HG03095 (cell line): ENCODE results near the gene TGFBR2.

ENCODE experiments used
- ATAC-seq: cut with Tn5 transposase; IDR thresholded peaks from one replicate; pipeline ENCODE4 v1.9.1; 2021; ENCODE audit warnings: moderate library complexity; ENCODE audit not compliant: unreplicated experiment

The TGFBR2 gene

GRCh38 chr3:30708472-30708871 lies 102.1 kb downstream of the TGFBR2 start:
- no peak for ATAC-seq

DNA sequence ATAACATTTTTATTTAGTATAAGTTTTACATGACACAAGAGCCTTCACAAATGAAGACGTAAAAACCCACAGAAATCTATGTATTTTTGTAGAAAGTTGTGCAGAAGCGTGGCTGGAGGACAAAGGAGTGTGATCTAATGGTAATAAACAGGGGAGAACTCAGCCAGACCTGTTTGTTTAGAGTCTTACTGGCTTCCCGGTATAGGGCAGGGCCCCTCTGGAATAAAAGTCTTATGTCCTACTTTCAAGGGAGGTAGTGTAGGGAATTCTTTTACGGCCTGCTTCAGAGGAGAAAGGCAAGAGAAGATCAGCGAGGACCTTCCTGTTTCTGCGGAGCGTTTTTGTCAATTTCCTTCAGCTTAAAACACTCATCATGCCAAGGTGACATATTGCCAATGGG lies 103.6 kb downstream of the TGFBR2 start:
- ATAC-seq, result no peak

DNA sequence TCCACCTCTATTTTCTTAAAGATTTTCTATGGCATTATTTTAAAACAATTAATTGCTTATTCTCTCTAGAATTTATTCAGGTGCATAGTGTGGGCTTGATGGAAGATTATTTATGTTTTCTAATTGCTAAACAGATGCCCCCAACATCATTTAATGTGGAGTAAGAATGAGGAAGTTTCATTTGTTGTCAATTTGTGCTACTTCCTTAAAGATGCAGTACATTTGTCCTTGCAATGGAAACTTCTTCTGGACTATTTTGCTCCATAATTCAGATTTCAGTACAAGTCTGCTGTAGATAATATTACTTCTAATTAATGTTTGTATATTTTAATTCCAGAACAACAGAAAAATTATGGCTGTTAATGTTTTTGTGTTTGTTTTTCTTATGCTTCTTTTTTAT lies 104.8 kb downstream of the TGFBR2 start:
- no peak for ATAC-seq

- no peak for ATAC-seq
Observed at GRCh38 chr3:30711867-30712266, 105.5 kb downstream of the TGFBR2 start.

DNA sequence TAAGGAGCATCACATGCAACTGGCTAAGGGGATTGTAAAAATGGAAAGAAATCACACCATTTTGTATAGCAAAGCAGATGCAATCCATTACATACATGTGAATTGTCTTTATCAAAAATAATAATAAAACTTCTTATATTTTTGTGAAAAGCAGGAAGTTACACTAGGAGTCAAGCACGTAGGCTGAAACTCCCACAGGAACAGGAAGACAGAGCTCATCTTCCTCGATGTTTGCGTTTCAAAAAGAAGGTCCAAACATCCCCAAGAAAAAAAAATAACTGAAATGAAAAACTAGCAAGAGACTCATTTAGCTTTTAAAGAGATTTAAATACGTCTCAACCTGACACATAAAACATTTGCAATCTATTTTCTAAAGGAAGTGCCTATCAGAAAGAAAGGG lies 106.6 kb downstream of the TGFBR2 start:
- ATAC-seq, result no peak

DNA sequence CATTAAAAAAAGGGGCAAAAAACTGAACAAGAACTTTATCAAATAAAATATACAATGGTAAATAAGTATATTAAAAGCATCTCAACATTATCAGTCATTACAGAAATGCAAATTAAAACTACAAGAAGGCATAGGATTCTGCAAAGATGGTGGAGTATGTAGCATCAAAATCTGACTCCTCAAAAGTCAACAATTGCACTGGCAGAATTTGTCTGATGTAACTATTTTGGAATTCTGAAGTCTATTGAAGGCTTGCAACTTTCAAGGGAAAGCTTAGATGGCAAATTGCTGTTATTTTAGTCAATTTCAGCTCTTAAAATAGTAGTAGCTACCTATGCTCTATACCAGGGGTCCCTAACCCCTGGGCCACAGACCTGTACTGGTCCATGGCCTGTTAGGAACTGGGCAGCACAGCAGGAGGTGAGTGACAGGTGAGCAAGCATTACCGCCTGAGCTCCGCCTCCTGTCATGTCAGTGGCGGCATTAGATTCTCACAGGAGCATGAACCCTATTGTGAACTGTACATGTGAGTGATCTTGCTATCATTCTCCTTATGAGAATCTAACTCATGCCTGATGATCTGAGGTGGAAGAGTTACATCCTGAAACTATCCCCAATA lies 107.6 kb downstream of the TGFBR2 start:
- ATAC-seq, result no peak

- ATAC-seq, result no peak
Observed at GRCh38 chr3:30719536-30719935, 113.1 kb downstream of the TGFBR2 start.

DNA sequence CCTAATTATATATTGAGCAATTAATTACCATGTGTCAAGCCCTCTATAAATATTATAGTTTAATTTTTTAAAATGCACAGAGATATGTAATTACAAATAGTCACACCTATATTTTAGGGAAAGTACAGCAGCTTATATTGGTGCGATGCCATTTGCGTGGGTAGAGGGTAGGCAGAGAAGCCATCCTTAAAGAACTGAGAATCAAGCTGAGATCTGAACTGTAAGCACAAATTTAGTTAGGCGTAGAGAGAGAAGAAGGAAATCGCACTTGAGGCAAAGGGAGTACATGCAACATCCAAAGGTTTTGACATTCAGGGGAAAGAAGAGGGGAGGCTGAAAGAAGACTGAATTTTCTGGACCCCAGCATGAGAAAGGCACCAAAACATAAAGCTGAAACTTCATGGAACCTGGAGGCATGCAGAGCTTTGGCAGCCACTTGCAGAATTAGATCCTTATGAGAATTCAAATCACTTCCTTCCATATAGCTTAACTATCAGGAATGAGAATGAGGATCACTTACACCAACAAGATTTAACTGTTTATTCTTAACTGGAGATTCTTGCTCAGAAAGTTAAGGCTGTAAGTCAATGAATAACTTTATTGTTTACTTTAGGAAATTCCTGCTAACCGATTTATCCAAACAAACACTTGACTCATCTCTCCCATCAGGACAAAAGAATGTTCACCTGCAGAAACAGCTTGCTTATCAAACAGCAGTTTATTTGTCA lies 114.3 kb downstream of the TGFBR2 start:
- no peak for ATAC-seq

DNA sequence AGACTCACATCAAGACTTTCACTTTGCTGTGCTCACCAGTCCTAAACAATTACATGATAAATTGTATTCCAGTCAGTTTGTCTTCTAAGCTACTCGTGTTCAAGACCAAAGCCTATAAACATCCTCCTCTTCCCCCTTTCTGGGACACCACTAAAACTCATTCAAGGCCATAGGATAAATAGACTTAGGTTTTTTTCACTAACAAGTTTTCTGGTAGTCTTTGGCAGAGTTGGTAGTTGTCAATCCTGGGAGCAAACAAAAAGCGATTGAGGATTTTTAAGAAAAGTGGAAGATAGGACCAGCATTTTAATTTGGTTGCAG lies 114.9 kb downstream of the TGFBR2 start:
- no peak for ATAC-seq

GRCh38 chr3:30723211-30723610 lies 116.8 kb downstream of the TGFBR2 start:
- ATAC-seq, result no peak

- no peak for ATAC-seq
Observed at GRCh38 chr3:30724863-30725262, 118.5 kb downstream of the TGFBR2 start.

DNA sequence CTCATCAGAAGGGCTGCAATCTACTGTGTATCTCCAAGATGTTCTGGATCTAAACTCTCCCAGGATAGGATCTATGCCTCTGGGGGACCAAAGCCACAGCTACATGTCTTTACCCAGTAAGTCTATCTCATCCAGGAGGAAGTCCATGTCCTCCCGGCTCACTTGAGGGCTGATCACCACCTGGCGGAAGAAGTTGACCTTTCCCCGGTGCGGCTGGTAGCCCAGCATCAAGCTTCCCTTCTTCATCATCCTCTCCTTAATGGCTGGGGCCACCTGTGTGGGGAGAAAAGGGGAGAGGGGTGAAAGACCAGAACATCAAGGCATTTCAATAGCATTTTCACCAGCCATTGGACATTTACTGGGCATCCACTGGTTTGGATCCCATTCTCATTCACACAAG lies 121.7 kb downstream of the TGFBR2 start:
- no peak for ATAC-seq

DNA sequence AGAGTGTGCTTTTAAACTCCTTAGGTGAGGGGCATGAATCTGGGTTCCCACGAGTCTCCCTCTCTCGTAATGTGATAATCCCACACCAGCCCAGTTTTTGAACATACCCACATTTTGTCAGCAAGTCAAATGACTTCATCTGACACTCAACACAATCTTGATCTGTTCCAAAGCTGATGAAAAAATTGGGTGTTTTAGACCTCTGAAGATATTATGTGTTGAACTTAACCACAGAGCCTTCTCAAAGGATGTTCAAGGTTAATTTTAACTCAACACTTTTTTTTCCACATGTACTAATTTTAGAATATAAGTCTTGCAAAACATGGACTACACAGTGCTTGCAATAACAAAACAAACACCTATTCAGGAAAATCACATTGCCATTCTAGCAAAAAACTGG lies 123.1 kb downstream of the TGFBR2 start:
- ATAC-seq, result no peak

DNA sequence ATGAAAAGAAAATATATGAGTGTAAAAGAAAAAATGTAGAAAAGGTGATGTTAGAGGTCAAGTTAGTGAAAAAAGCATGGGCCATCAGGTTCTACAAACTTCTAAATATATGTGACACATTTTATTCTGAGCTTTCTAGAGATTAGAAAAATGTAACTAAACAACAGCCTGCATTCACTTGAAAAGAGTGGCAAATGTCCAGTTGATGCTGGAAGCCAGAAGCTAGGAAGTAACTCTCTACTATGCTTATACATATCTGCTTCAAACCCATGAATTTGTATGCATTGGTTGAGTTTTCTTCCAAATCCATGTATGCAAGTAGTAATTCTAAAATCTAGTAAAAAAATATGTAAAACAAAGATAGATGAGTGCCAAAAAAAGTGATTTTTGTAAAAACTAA lies 123.5 kb downstream of the TGFBR2 start:
- no peak for ATAC-seq

DNA sequence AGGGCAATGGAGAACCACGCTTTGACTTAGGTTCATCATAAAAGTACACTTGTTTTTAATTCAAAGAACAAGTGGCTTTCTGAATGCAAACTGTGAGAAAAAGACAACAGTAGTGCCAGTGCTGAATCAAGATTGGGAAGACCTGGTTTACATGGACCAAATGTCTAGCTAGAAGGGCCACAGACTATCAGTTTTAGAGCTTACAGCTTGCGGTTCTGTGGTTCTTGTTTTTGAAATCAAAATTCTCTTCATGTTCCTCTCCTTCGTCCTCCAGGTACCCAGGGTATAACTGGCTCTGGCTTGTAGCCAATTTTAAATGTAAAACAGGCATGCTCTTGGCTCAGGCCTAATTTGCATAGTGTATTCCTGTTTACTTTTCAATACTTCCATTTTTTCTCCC lies 124.6 kb downstream of the TGFBR2 start:
- ATAC-seq, result no peak

DNA sequence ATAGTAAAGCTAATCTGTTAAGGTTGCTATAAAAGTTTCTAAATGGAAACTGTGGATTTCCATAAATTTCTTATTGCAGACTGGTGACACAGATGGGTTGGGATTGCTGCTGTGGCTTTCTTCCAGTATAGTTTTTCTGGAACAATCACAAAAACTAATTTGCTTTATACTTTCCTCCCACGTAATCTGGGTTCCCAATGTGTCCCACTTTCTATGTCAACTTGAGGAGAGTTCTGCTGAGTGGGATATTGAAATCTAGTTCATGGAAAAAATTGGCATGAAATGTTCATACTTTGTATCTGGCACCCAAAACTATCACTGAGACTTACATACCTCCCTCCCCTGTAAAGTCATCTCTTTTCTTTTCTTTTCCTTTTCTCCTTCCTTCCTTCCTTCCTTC lies 126.8 kb downstream of the TGFBR2 start:
- ATAC-seq, result no peak

DNA sequence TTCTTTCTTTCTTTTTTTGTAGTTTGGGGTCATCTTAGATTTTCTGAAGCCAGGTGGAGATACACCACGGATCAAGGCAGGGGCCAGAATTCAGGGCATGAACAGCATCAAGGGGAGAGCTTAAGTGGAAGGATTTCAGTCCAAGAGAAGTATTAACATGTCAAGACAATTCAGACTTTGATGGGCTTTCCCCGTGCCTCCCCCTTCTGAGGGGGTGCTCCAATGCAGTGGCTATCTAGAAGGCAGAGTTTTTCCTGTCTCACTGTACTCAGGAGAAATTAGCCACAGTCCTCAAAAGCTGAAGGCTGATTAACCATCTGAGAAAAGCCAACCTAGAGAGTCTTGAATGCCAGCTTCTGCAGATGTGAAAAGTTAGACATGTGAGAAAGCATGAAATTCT lies 127.3 kb downstream of the TGFBR2 start:
- ATAC-seq, result no peak

- ATAC-seq, result no peak
Observed at GRCh38 chr3:30737743-30738499, 131.5 kb downstream of the TGFBR2 start.

- ATAC-seq, result no peak
Observed at GRCh38 chr3:30738605-30739004, 132.2 kb downstream of the TGFBR2 start.

DNA sequence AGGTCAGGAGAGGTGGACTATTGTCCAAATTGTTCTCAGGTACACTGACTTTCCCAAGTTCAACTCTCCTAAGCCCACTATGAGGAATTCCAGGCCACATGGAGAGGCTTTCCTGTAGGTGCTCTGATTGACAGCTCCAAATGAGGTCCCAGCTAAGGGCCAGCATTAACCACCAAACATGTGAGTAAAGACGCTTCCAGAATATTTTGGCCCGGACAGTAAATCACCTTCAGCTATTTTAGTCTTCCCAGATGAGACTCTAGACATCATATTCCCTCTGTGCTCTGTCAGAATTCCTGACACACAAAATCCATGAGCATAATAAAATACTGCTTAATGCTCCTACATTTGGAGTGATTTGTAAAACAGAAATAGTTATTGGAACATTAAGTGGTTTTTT lies 135.5 kb downstream of the TGFBR2 start:
- ATAC-seq, result no peak

- ATAC-seq, result no peak
Observed at GRCh38 chr3:30742796-30743619, 136.6 kb downstream of the TGFBR2 start.
